Fibroblast of lung (primary cell): ENCODE data around the gene RHBDL3.

Source experiments
- EZH2 ChIP-seq: IDR thresholded peaks from 2 replicates; pipeline ENCODE4 v1.5.1; 2012; ENCODE audit warnings: low read length, control low read depth, mild to moderate bottlenecking; ENCODE audit errors: missing control alignments
- TF ChIP-seq, protein P1 (sequence below), 2 donors: IDR thresholded peaks in 1 of 2; conservative IDR thresholded peaks in 1 of 2; 1 replicate in 1 of 2; 2 replicates in 1 of 2; pipeline ENCODE4 v1.5.1; 2011 to 2012; ENCODE audit warnings: low read length in 2 of 2, control low read depth in 1 of 2, inconsistent platforms in 1 of 2, low read depth in 1 of 2, mild to moderate bottlenecking in 1 of 2

DNA sequence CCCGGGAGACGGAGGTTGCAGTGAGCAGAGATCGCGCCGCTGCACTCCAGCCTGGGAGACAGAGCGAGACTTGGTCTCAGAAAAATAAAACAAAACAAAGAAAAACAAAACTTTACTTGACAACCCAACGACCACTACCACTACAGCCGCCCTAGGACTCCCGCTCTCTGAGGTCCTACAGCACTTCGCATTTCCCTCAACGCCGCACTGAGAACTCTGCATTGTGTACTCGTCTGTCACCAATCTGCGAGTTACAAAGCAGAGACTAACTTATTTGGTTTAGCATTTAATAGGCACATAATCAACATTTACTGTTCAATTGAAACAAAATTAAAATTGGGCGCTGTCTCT, 83.8 kb downstream of the RHBDL3 start:
- TF ChIP-seq, protein P1, sequence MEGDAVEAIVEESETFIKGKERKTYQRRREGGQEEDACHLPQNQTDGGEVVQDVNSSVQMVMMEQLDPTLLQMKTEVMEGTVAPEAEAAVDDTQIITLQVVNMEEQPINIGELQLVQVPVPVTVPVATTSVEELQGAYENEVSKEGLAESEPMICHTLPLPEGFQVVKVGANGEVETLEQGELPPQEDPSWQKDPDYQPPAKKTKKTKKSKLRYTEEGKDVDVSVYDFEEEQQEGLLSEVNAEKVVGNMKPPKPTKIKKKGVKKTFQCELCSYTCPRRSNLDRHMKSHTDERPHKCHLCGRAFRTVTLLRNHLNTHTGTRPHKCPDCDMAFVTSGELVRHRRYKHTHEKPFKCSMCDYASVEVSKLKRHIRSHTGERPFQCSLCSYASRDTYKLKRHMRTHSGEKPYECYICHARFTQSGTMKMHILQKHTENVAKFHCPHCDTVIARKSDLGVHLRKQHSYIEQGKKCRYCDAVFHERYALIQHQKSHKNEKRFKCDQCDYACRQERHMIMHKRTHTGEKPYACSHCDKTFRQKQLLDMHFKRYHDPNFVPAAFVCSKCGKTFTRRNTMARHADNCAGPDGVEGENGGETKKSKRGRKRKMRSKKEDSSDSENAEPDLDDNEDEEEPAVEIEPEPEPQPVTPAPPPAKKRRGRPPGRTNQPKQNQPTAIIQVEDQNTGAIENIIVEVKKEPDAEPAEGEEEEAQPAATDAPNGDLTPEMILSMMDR (conservative IDR thresholded peaks at IDR 0.05 in 1 of 2, IDR thresholded peaks at IDR 0.05 in 1 of 2; ENCODE audit: low read depth in 1 of 2, low read length in 2 of 2), result no peak
- no peak for TF ChIP-seq EZH2
